Activated T-cell treated with anti-CD3 and anti-CD28 coated beads, Interleukin-2, amount 50 U/mL, for 24 hours (primary cell): ENCODE data around the gene IGSF3.
A peak's percentile ranks its signal among the peaks of the same experiment; 100 is the strongest.
"Not testable (repeated sequence)": the region's sequence is repeated elsewhere in the genome, so short reads cannot be mapped to it uniquely, and the experiment has no call there.

ENCODE experiments used
- DNase-seq: peaks from one replicate; pipeline ENCODE4 v3.0.0-alpha.2; 2020
- H3K27ac Mint-ChIP-seq: 2 replicates; pipeline ENCODE4 v1.8.0; 2020; ENCODE audit warnings: mild to moderate bottlenecking, mixed read lengths
- H3K27me3 Mint-ChIP-seq: 2 replicates; pipeline ENCODE4 v1.8.0; 2020; ENCODE audit warnings: mixed read lengths
- H3K36me3 Mint-ChIP-seq: 2 replicates; pipeline ENCODE4 v1.8.0; 2020; ENCODE audit warnings: low read depth, mixed read lengths
- H3K4me1 Mint-ChIP-seq: 2 replicates; pipeline ENCODE4 v1.8.0; 2020; ENCODE audit warnings: low read depth, mixed read lengths
- H3K4me3 Mint-ChIP-seq: 2 replicates; pipeline ENCODE4 v1.8.0; 2020; ENCODE audit warnings: mild to moderate bottlenecking, moderate library complexity, mixed read lengths
- H3K9me3 Mint-ChIP-seq: 2 replicates; pipeline ENCODE4 v1.8.0; 2020; ENCODE audit warnings: mixed read lengths

The IGSF3 gene

GRCh38 chr1:116642311-116643280 lies 24.9 kb downstream of the IGSF3 start:
- H3K4me3 Mint-ChIP-seq, DNase-seq, H3K4me1 Mint-ChIP-seq, H3K27ac Mint-ChIP-seq, H3K36me3 Mint-ChIP-seq, H3K9me3 Mint-ChIP-seq: not testable (repeated sequence)
- peaks cover 18% of the 10 kb centered on the region for H3K27me3 Mint-ChIP-seq

DNA sequence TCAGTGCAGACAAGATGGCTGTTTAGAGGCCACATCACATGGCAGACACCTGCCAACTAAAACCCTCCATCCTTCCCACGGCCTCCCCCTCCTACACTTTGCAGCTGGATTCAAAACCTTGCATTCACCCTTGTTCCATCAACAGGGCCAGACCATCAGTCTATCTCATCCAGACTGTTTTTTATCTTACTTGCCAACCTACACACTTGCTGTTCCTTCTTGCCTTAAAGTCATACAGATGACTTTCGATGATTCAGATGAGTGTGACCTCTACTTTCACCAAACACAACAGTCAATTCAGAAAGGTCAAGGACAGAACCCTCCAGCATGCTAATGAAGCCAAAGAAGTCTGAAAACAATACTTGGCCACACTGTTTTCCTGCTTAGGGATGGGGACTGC lies 29.9 kb downstream of the IGSF3 start:
- not testable (repeated sequence) for H3K9me3 Mint-ChIP-seq, H3K4me3 Mint-ChIP-seq, H3K4me1 Mint-ChIP-seq, H3K27me3 Mint-ChIP-seq, H3K36me3 Mint-ChIP-seq, H3K27ac Mint-ChIP-seq, DNase-seq

GRCh38 chr1:116636584-116636983 lies 30.9 kb downstream of the IGSF3 start:
- H3K36me3 Mint-ChIP-seq, DNase-seq, H3K4me3 Mint-ChIP-seq, H3K27me3 Mint-ChIP-seq, H3K27ac Mint-ChIP-seq, H3K4me1 Mint-ChIP-seq, H3K9me3 Mint-ChIP-seq: not testable (repeated sequence)

- H3K27me3 Mint-ChIP-seq, H3K4me3 Mint-ChIP-seq, H3K9me3 Mint-ChIP-seq, H3K4me1 Mint-ChIP-seq, DNase-seq, H3K36me3 Mint-ChIP-seq, H3K27ac Mint-ChIP-seq: not testable (repeated sequence)
These were observed 33.1 kb downstream of the IGSF3 start for GRCh38 chr1:116634386-116634785.

DNA sequence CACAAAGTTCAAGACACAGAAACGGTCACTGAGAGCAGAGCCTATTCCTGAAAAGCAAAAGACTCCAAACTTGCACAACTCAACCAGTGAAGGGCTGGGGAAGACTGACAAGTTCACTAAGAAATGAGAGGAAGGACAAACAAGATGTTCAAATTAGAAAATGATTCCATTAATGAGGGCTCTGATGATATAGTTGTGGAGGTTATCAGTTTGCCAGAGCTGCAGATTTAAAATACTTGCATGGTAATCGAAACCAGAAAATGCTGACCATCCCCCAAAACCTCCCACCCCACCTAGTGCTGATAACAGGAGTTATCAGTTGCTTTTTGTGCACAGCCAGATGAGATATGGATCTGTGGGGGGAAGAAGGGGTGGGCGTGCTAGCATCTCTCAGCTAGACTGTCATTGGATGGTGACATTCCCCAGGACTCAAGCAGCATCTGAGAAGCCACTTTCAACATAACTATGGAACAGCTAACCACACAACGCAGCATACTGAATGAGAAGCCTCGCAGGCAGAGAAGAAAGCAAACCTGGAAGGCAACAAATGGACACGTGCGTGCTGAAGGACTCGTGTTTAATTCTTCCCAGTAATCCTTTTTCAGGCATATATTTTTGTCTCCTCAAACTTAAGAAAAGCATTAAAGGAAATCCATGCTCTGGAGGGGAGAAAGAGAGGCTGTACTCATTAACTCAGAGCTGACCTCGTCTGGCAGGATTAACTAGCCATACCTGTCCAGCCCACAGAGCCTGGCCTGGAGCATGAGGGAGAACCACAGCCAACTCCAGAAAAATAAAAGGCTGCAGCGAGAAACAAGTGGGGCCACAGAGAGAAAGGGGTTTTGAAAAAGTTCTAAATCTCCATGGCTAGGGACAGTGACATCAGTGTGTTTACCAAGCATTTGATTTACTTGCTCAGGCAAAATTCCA lies 35.3 kb downstream of the IGSF3 start:
- not testable (repeated sequence) for H3K27me3 Mint-ChIP-seq, H3K9me3 Mint-ChIP-seq, H3K27ac Mint-ChIP-seq, H3K36me3 Mint-ChIP-seq, H3K4me3 Mint-ChIP-seq, DNase-seq
- peaks cover 15% of the 10 kb centered on the region for H3K4me1 Mint-ChIP-seq

GRCh38 chr1:116631554-116631953 lies 36.0 kb downstream of the IGSF3 start:
- not testable (repeated sequence) for H3K4me3 Mint-ChIP-seq, H3K36me3 Mint-ChIP-seq, H3K9me3 Mint-ChIP-seq, H3K27ac Mint-ChIP-seq, H3K27me3 Mint-ChIP-seq, DNase-seq
- H3K4me1 Mint-ChIP-seq = peaks cover 15% of the 10 kb centered on the region

- not testable (repeated sequence) for H3K27me3 Mint-ChIP-seq, H3K27ac Mint-ChIP-seq, H3K9me3 Mint-ChIP-seq, DNase-seq, H3K36me3 Mint-ChIP-seq, H3K4me3 Mint-ChIP-seq
- H3K4me1 Mint-ChIP-seq = peaks cover 15% of the 10 kb centered on the region
These were observed 37.5 kb downstream of the IGSF3 start for GRCh38 chr1:116630057-116630456.

GRCh38 chr1:116629441-116629840 lies 38.1 kb downstream of the IGSF3 start:
- not testable (repeated sequence) for H3K36me3 Mint-ChIP-seq, H3K27ac Mint-ChIP-seq, H3K4me3 Mint-ChIP-seq, H3K9me3 Mint-ChIP-seq, H3K27me3 Mint-ChIP-seq, DNase-seq
- peaks cover 15% of the 10 kb centered on the region for H3K4me1 Mint-ChIP-seq

GRCh38 chr1:116628448-116628847 lies 39.1 kb downstream of the IGSF3 start:
- H3K4me3 Mint-ChIP-seq = no peak overlapping the region
- H3K4me1 Mint-ChIP-seq = peaks cover 15% of the 10 kb centered on the region
- peak overlapping the region; percentile 39 for H3K27ac Mint-ChIP-seq
- H3K9me3 Mint-ChIP-seq = no peaks in the 10 kb centered on the region
- H3K36me3 Mint-ChIP-seq = no peaks in the 10 kb centered on the region
- peaks cover 7% of the 10 kb centered on the region for H3K27me3 Mint-ChIP-seq
- no peak for DNase-seq

DNA sequence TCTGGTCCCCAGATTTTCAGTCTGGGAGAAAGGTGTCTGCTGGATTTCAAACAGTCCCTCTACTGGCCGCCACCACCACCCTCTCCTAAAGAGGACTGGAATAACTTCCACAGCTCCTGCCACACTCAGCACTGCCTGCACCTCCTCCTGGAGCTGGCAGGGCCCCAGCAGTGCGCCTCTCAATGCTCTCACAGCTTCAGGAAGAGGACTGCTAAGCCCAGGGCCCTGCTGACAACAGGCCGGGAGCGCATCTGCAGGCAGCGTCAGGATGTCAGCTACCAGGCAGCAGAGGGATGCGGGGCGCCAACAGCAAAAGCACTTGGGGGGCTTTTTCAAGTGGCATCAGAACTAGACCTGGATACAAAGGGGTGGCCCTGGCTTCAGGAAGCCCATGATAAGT lies 40.2 kb downstream of the IGSF3 start:
- H3K4me1 Mint-ChIP-seq = peaks cover 17% of the 10 kb centered on the region
- H3K27me3 Mint-ChIP-seq, H3K36me3 Mint-ChIP-seq, DNase-seq, H3K4me3 Mint-ChIP-seq, H3K27ac Mint-ChIP-seq, H3K9me3 Mint-ChIP-seq: not testable (repeated sequence)

DNA sequence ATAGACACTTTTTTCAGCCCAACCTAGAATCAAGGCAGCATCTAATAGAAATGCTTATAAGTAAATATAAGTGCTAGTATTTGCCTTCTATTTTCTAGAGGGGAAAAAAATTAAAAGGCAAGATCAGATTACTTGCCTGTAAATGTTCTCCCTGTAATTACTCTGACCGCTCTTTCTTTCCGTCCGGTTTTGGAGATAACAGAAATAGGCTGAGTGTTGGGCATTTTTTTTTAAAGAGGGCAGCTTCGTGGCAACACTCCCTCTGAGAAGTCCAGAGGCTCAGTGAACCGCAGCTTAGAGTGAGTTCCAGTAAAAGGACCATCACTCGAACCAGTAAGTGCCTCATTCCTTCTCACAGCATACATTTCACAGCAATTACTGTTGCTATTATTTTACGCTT lies 40.6 kb downstream of the IGSF3 start:
- DNase-seq, H3K36me3 Mint-ChIP-seq, H3K9me3 Mint-ChIP-seq, H3K27me3 Mint-ChIP-seq, H3K4me3 Mint-ChIP-seq, H3K27ac Mint-ChIP-seq: not testable (repeated sequence)
- peaks cover 17% of the 10 kb centered on the region for H3K4me1 Mint-ChIP-seq

GRCh38 chr1:116625155-116625554 lies 42.4 kb downstream of the IGSF3 start:
- not testable (repeated sequence) for DNase-seq, H3K36me3 Mint-ChIP-seq, H3K4me3 Mint-ChIP-seq, H3K27ac Mint-ChIP-seq, H3K27me3 Mint-ChIP-seq, H3K9me3 Mint-ChIP-seq
- peaks cover 17% of the 10 kb centered on the region for H3K4me1 Mint-ChIP-seq

GRCh38 chr1:116624040-116624439 lies 43.5 kb downstream of the IGSF3 start:
- Mint-ChIP-seq H3K9me3 (no peaks in the 10 kb centered on the region), H3K36me3 (no peaks in the 10 kb centered on the region), H3K4me1 (peaks cover 15% of the 10 kb centered on the region), H3K27ac (no peak overlapping the region), H3K27me3 (peaks cover 2% of the 10 kb centered on the region), H3K4me3 (no peak overlapping the region)
- DNase-seq = no peak

DNA sequence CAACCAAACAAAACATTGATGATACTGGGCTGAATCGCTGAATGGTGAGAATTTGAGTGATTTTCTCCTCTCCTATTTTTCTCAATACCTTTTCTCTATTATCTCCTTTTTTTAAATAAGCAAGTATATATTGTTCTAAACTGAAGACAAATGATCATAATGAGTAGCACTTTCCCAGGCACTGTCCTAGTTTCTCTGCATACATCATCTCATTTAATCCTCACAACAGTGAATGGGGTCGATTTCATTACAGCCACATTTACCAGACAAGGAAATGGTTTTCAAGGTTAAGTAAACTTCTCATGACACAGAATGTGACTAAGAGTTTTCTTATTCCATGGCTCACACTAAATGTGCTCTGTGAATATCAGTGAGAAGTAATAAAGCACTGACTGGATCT lies 45.0 kb downstream of the IGSF3 start:
- H3K27ac Mint-ChIP-seq, DNase-seq, H3K27me3 Mint-ChIP-seq, H3K4me1 Mint-ChIP-seq, H3K9me3 Mint-ChIP-seq, H3K4me3 Mint-ChIP-seq, H3K36me3 Mint-ChIP-seq: not testable (repeated sequence)

GRCh38 chr1:116621756-116622155 lies 45.8 kb downstream of the IGSF3 start:
- H3K36me3 Mint-ChIP-seq, DNase-seq, H3K27ac Mint-ChIP-seq, H3K9me3 Mint-ChIP-seq, H3K4me3 Mint-ChIP-seq, H3K4me1 Mint-ChIP-seq: not testable (repeated sequence)
- peaks cover 10% of the 10 kb centered on the region for H3K27me3 Mint-ChIP-seq
